GM15510 (cell line): ENCODE results near the gene AHNAK2.

ENCODE experiments used
- POLR2A ChIP-seq: IDR thresholded peaks from 3 replicates; pipeline ENCODE4 v1.6.1; 2011; ENCODE audit warnings: borderline replicate concordance; ENCODE audit not compliant: insufficient read length; ENCODE audit errors: extremely low read depth

The AHNAK2 gene

GRCh38 chr14:104913435-104913834 lies 64.7 kb downstream of the AHNAK2 start:
- no peak for TF ChIP-seq POLR2A

GRCh38 chr14:104912053-104912452 lies 66.1 kb downstream of the AHNAK2 start:
- TF ChIP-seq POLR2A = no peak

- TF ChIP-seq POLR2A = no peak
Observed at GRCh38 chr14:104908303-104908702, 69.9 kb downstream of the AHNAK2 start.

- no peak for TF ChIP-seq POLR2A
Observed at GRCh38 chr14:104903990-104904389, 74.2 kb downstream of the AHNAK2 start.

GRCh38 chr14:104900639-104901512 lies 77.3 kb downstream of the AHNAK2 start:
- no peak for TF ChIP-seq POLR2A

- no peak for TF ChIP-seq POLR2A
Observed at GRCh38 chr14:104899781-104900180, 78.4 kb downstream of the AHNAK2 start.

- TF ChIP-seq POLR2A = no peak
Observed at GRCh38 chr14:104898870-104899510, 79.2 kb downstream of the AHNAK2 start.

- no peak for TF ChIP-seq POLR2A
Observed at GRCh38 chr14:104898195-104898558, 80.0 kb downstream of the AHNAK2 start.

GRCh38 chr14:104897330-104898194 lies 80.6 kb downstream of the AHNAK2 start:
- no peak for TF ChIP-seq POLR2A

- no peak for TF ChIP-seq POLR2A
Observed at GRCh38 chr14:104895786-104896661, 82.2 kb downstream of the AHNAK2 start.

- TF ChIP-seq POLR2A = no peak
Observed at GRCh38 chr14:104895207-104895785, 82.9 kb downstream of the AHNAK2 start.

- TF ChIP-seq POLR2A = no peak
Observed at GRCh38 chr14:104894331-104895206, 83.6 kb downstream of the AHNAK2 start.
